H1 (cell line): ENCODE data around the gene GSG1L2. TPM values are rescaled to one million over a fixed set of nuclear protein-coding genes. Genes with fewer than 3 reads are reported as not detected.

ENCODE experiments used
- CTCF ChIA-PET: fragments of 300-600 bp; sonication (Branson Sonifier 250); formaldehyde crosslinking; loops from one replicate; lab custom pipeline; 2021; ENCODE audit not compliant: partially characterized antibody; lab: Charles Lee
- POLR2A ChIA-PET: fragments of 300-600 bp; sonication (Branson Sonifier 250); formaldehyde crosslinking; loops from one replicate; lab custom pipeline; 2021; ENCODE audit warnings: inconsistent platforms; ENCODE audit not compliant: partially characterized antibody; lab: Charles Lee
- DNase-seq, 2 experiments: peaks; one replicate each; pipeline versions ENCODE4 v3.0.0 to v3.0.0-alpha.2; 2010 to 2022; ENCODE audit warnings: low spot score in 2 of 2, low read depth in 1 of 2, mixed read lengths in 1 of 2
- FAIRE-seq: peaks from 2 replicates; lab custom pipeline; 2011; peaks lifted over from hg19 to GRCh38; lab: Jason Lieb, UNC
- H2AFZ ChIP-seq: 2 replicates; pipeline ENCODE4 v1.8.1; 2012; ENCODE audit warnings: low read length, inconsistent platforms
- H2AK5ac ChIP-seq: 2 replicates; pipeline ENCODE4 v1.6.1; 2013; ENCODE audit warnings: low read depth, low read length
- H2BK120ac ChIP-seq: replicated peaks from 2 replicates; pipeline ENCODE3; 2013; ENCODE audit warnings: low read depth, low read length, inconsistent platforms
- H2BK12ac ChIP-seq: 2 replicates; pipeline ENCODE4 v1.6.1; 2013; ENCODE audit warnings: low read depth, low read length
- H2BK15ac ChIP-seq: 2 replicates; pipeline ENCODE4 v1.6.1; 2013; ENCODE audit warnings: low read length
- H2BK20ac ChIP-seq: 2 replicates; pipeline ENCODE4 v1.6.1; 2013; ENCODE audit warnings: low read length
- H2BK5ac ChIP-seq: 2 replicates; pipeline ENCODE4 v1.6.1; 2013; ENCODE audit warnings: low read depth, low read length
- H3K14ac ChIP-seq: 2 replicates; pipeline ENCODE4 v1.6.1; 2013; ENCODE audit warnings: inconsistent platforms; ENCODE audit not compliant: insufficient read length
- H3K18ac ChIP-seq: 2 replicates; pipeline ENCODE4 v1.6.1; 2013; ENCODE audit warnings: low read length; ENCODE audit errors: extremely low read depth
- H3K23ac ChIP-seq: 2 replicates; pipeline ENCODE4 v1.6.1; 2013; ENCODE audit warnings: inconsistent platforms; ENCODE audit not compliant: insufficient read length
- H3K23me2 ChIP-seq: 2 replicates; pipeline ENCODE4 v1.6.1; 2013; ENCODE audit warnings: low read depth, low read length
- H3K27ac ChIP-seq: 2 replicates; pipeline ENCODE4 v1.6.1; 2011; ENCODE audit warnings: low read depth, low read length, inconsistent platforms
- H3K27me3 ChIP-seq, 4 experiments: replicated peaks in 1 of 4; 1 replicate in 1 of 4; 2 replicates in 3 of 4; pipeline versions ENCODE4 v1.6.1 to v1.8.1; 2011 to 2013; ENCODE audit warnings: low read length in 3 of 4, mild to moderate bottlenecking in 3 of 4, inconsistent platforms in 2 of 4, mixed read lengths in 2 of 4, moderate library complexity in 1 of 4; ENCODE audit not compliant: control insufficient read depth in 3 of 4, insufficient read depth in 3 of 4; ENCODE audit errors: extremely low read depth in 1 of 4
- H3K36me3 ChIP-seq, 4 experiments: 2 replicates each; pipeline versions ENCODE4 v1.6.1 to v1.8.1; 2011 to 2013; ENCODE audit warnings: mild to moderate bottlenecking in 4 of 4, low read length in 3 of 4, moderate library complexity in 2 of 4, control low read depth in 1 of 4, inconsistent platforms in 1 of 4; ENCODE audit not compliant: insufficient read depth in 4 of 4, control insufficient read depth in 2 of 4
- H3K4ac ChIP-seq: replicated peaks from 2 replicates; pipeline ENCODE3; 2013; ENCODE audit warnings: low read length, low read depth, mixed read lengths, inconsistent platforms; ENCODE audit not compliant: insufficient read length
- H3K4me1 ChIP-seq, 4 experiments: replicated peaks in 1 of 4; 1 replicate in 1 of 4; 2 replicates in 3 of 4; pipeline versions ENCODE4 v1.6.1 to v1.8.1; 2011 to 2013; ENCODE audit warnings: low read length in 3 of 4, inconsistent platforms in 2 of 4, mixed read lengths in 1 of 4; ENCODE audit not compliant: insufficient read depth in 4 of 4, control insufficient read depth in 3 of 4
- H3K4me2 ChIP-seq, 2 experiments: 2 replicates each; pipeline versions ENCODE4 v1.6.1 to v1.8.1; 2011 to 2013; ENCODE audit warnings: low read depth in 2 of 2, low read length in 2 of 2, control low read depth in 1 of 2, inconsistent platforms in 1 of 2, mild to moderate bottlenecking in 1 of 2; ENCODE audit not compliant: insufficient read depth in 1 of 2
- H3K4me3 ChIP-seq, 4 experiments: fragments of 200-600, 300-600 bp in 1 of 4; sonication (generic), shearing (Covaris generic), sonication (Bioruptor Twin) in 1 of 4; 2 replicates each; pipeline versions ENCODE4 v1.5.1 to v1.8.1; 2011 to 2016; ENCODE audit warnings: low read length in 4 of 4, low read depth in 3 of 4, control low read depth in 2 of 4, inconsistent platforms in 2 of 4, mild to moderate bottlenecking in 2 of 4, mixed read lengths in 1 of 4, moderate library complexity in 1 of 4; ENCODE audit not compliant: insufficient read depth in 2 of 4; ENCODE audit errors: extremely low read depth in 1 of 4
- H3K56ac ChIP-seq: replicated peaks from 2 replicates; pipeline ENCODE3; 2013; ENCODE audit warnings: low read depth, mild to moderate bottlenecking, mixed read lengths, low read length, inconsistent platforms; ENCODE audit not compliant: insufficient read length
- H3K79me1 ChIP-seq: 2 replicates; pipeline ENCODE4 v1.6.1; 2013; ENCODE audit warnings: low read depth, low read length, control low read depth
- H3K79me2 ChIP-seq, 2 experiments: 2 replicates each; pipeline versions ENCODE4 v1.6.1 to v1.8.1; 2012 to 2013; ENCODE audit warnings: low read length in 2 of 2, mild to moderate bottlenecking in 2 of 2, inconsistent platforms in 1 of 2; ENCODE audit not compliant: insufficient read depth in 2 of 2, control insufficient read depth in 1 of 2
- H3K9ac ChIP-seq, 4 experiments: replicated peaks in 1 of 4; 1 replicate in 1 of 4; 2 replicates in 3 of 4; pipeline versions ENCODE4 v1.6.1 to v1.8.1; 2011 to 2013; ENCODE audit warnings: low read depth in 3 of 4, low read length in 3 of 4, control low read depth in 2 of 4, mild to moderate bottlenecking in 2 of 4, moderate library complexity in 2 of 4, inconsistent platforms in 1 of 4; ENCODE audit errors: extremely low read depth in 1 of 4
- H3K9me3 ChIP-seq, 2 experiments: 2 replicates each; pipeline versions ENCODE4 v1.6.1 to v1.8.1; 2012 to 2013; ENCODE audit warnings: mild to moderate bottlenecking in 2 of 2, moderate library complexity in 2 of 2, control low read depth in 1 of 2, inconsistent platforms in 1 of 2, low read depth in 1 of 2, low read length in 1 of 2, mixed read lengths in 1 of 2; ENCODE audit not compliant: insufficient read depth in 2 of 2
- H4K20me1 ChIP-seq, 2 experiments: replicated peaks in 1 of 2; 2 replicates each; pipeline versions ENCODE3 to v1.8.1; 2011 to 2013; ENCODE audit warnings: inconsistent platforms in 2 of 2, low read length in 2 of 2, mild to moderate bottlenecking in 1 of 2; ENCODE audit not compliant: insufficient read depth in 2 of 2, control insufficient read depth in 1 of 2
- H4K5ac ChIP-seq: 2 replicates; pipeline ENCODE4 v1.6.1; 2013; ENCODE audit warnings: low read length, low read depth, mixed read lengths, inconsistent platforms; ENCODE audit not compliant: insufficient read length
- H4K8ac ChIP-seq: 2 replicates; pipeline ENCODE4 v1.8.0; 2013; ENCODE audit warnings: mild to moderate bottlenecking, moderate library complexity, low read length, inconsistent platforms; ENCODE audit not compliant: insufficient read depth; ENCODE audit errors: extremely low read depth
- H4K91ac ChIP-seq: replicated peaks from 2 replicates; pipeline ENCODE3; 2013; ENCODE audit warnings: low read length, mixed read lengths, inconsistent platforms; ENCODE audit not compliant: insufficient read length
- CBX8 ChIP-seq: fragments of 300-800, 300-1000 bp; sonication (generic); IDR thresholded peaks from 2 replicates; pipeline ENCODE4 v1.7.1; 2016; ENCODE audit warnings: low read depth, low read length, borderline replicate concordance
- GTF2F1 ChIP-seq: IDR thresholded peaks from 2 replicates; pipeline ENCODE4 v1.6.1; 2012; ENCODE audit warnings: low read depth, low read length, improper control_type of control experiment, borderline replicate concordance
- HDAC6 ChIP-seq: IDR thresholded peaks from one replicate; pipeline ENCODE4 v1.7.1; 2012; ENCODE audit warnings: low read depth, mild to moderate bottlenecking, inconsistent platforms, low read length, moderate library complexity
- KDM1A ChIP-seq: fragments of 200-600, 300-600 bp; sonication (generic); IDR thresholded peaks from 2 replicates; pipeline ENCODE4 v1.7.1; 2016; ENCODE audit warnings: mild to moderate bottlenecking, low read length, borderline replicate concordance
- MAFK ChIP-seq: IDR thresholded peaks from 2 replicates; pipeline ENCODE4 v1.6.1; 2012; ENCODE audit warnings: low read depth, mild to moderate bottlenecking, improper control_type of control experiment, low read length
- POLR2AphosphoS5 ChIP-seq: IDR thresholded peaks from 2 replicates; pipeline ENCODE4 v1.6.1; 2011; ENCODE audit warnings: low read depth, low read length
- RAD21 ChIP-seq, 2 experiments: IDR thresholded peaks in 1 of 2; conservative IDR thresholded peaks in 1 of 2; 2 replicates each; pipeline ENCODE4 v1.6.1; 2011; ENCODE audit warnings: low read depth in 2 of 2, low read length in 2 of 2, improper control_type of control experiment in 1 of 2, inconsistent platforms in 1 of 2, mild to moderate bottlenecking in 1 of 2, moderate library complexity in 1 of 2
- SRF ChIP-seq: IDR thresholded peaks from 2 replicates; pipeline ENCODE4 v1.6.1; 2011; ENCODE audit warnings: mild to moderate bottlenecking, low read depth, low read length, moderate library complexity
- SUZ12 ChIP-seq: fragments of 200-600 bp; sonication (generic); IDR thresholded peaks from 2 replicates; pipeline ENCODE4 v1.6.1; 2012; ENCODE audit warnings: mild to moderate bottlenecking, inconsistent platforms, low read length, moderate library complexity, mixed read lengths
- TAF1 ChIP-seq: IDR thresholded peaks from 2 replicates; pipeline ENCODE4 v1.6.1; 2011; ENCODE audit warnings: mild to moderate bottlenecking, low read depth, low read length
- TCF12 ChIP-seq: IDR thresholded peaks from 2 replicates; pipeline ENCODE4 v1.6.1; 2011; ENCODE audit warnings: low read depth, mild to moderate bottlenecking, low read length
- YY1 ChIP-seq: IDR thresholded peaks from 2 replicates; pipeline ENCODE4 v1.6.1; 2011; ENCODE audit warnings: low read depth, mild to moderate bottlenecking, low read length
- WGBS, 2 experiments: shearing (Covaris generic) in 1 of 2; methylation state at CpG; one replicate each; pipeline versions ENCODE4 v1.1.6 to v1.1.7; 2013 to 2015; ENCODE audit warnings: low lambda C conversion rate in 2 of 2, mixed read lengths in 2 of 2, inconsistent platforms in 1 of 2, low coverage in 1 of 2, missing lambda C conversion rate in 1 of 2; ENCODE audit not compliant: insufficient replicate concordance in 2 of 2, insufficient coverage in 1 of 2, insufficient read length in 1 of 2; ENCODE audit errors: extremely low coverage in 1 of 2, missing lambda C conversion rate in 1 of 2; 5-methylcytosine and 5-hydroxymethylcytosine counted together
- polyA plus RNA-seq, 7 experiments: library from polyadenylated mRNA; depleted of rRNA in 3 of 7; stranded (reverse) in 5 of 7; unstranded in 2 of 7; fragments of >200 nt in 5 of 7; fragments of 200-250 nt in 2 of 7; gene quantifications; 1 replicate in 5 of 7; 2 replicates in 1 of 7; 4 replicates in 1 of 7; pipeline versions ENCODE4 v1.2.1 to v1.2.3, GENCODE V29; 2011 to 2013; ENCODE audit warnings: missing spikeins in 2 of 7, mixed read lengths in 2 of 7
- total RNA-seq: library from RNA; stranded (reverse); fragmentation: NEBNext Ultra II Directional; extraction: Animal tissue kit (Norgen Biotek cat#: 25700); gene quantifications from 2 replicates; pipeline ENCODE4 v1.2.1, GENCODE V29; 2021
- TF ChIP-seq, protein P1 (sequence below): IDR thresholded peaks from 2 replicates; pipeline ENCODE4 v1.6.1; 2012; ENCODE audit warnings: inconsistent platforms
- TF ChIP-seq, protein P2 (sequence below): IDR thresholded peaks from 2 replicates; pipeline ENCODE4 v1.6.1; 2012; ENCODE audit warnings: inconsistent platforms

The GSG1L2 gene
- total and polyA plus RNA-seq, 2 of the 8 experiments (the other 6 are each of a cell fraction or from before 2014, with no cell fraction given): not detected

DNA sequence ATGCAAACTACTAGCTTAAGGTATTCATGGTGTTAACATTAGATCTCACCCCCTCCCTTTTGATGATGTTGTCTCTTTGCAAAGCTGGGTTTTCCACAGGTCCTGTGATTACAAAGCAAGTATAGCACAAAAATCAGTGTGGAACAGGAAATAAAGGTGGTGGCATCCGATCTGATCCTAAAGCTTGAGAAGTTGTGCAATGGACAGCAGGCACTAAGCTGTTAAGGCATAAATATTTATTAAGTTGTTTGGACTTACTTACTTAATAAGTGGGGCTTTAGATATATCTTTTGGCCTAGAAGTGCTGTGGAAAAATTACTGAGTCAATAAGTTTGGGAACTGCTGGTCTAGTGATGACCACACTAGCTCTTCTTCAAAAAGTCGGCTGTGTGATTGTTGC is 8.8 kb upstream of the GSG1L2 start:
- H3K27ac ChIP-seq: no peak overlapping the region
- no peaks in the 10 kb centered on the region for H4K20me1 ChIP-seq
- H4K5ac ChIP-seq: no peak overlapping the region
- H3K36me3 ChIP-seq: no peaks in the 10 kb centered on the region
- no peak overlapping the region for H4K91ac ChIP-seq
- no peaks in the 10 kb centered on the region for H3K9me3 ChIP-seq
- DNase-seq: no peak
- H3K4me1 ChIP-seq: peaks cover 0 to 2% (median 0%) of the 10 kb centered on the region in 4 experiments; a peak in 1 of 7 replicates
- ChIA-PET CTCF (interaction anchor here (0.8 to 2.2 kb wide), 3 partner anchors 9 to 105 kb away, joined by 3 to 7 read pairs (median 3); no protein-coding TSS in a partner anchor), POLR2A (no interaction called here)
- no peak overlapping the region for H4K8ac ChIP-seq
- no peak overlapping the region for H3K9ac ChIP-seq
- no peak overlapping the region for H2BK120ac ChIP-seq
- H3K4me2 ChIP-seq: no peak overlapping the region
- no peak overlapping the region for H3K14ac ChIP-seq
- 94% methylated on average over 2 of the region's 2 CpGs; no CpG with 5 or more reads in 1 of the 2 experiments for WGBS, 2 experiments
- H3K4ac ChIP-seq: no peak overlapping the region
- H2BK20ac ChIP-seq: no peak overlapping the region
- no peak overlapping the region for H3K4me3 ChIP-seq
- H3K18ac ChIP-seq: no peak overlapping the region
- no peaks in the 10 kb centered on the region for H3K79me1 ChIP-seq
- no peak for FAIRE-seq
- no peaks in the 10 kb centered on the region for H3K23me2 ChIP-seq
- no peak overlapping the region for H2AK5ac ChIP-seq
- no peak overlapping the region for H3K56ac ChIP-seq
- H2BK5ac ChIP-seq: no peak overlapping the region
- no peak overlapping the region for H2BK15ac ChIP-seq
- H2BK12ac ChIP-seq: no peak overlapping the region
- no peaks in the 10 kb centered on the region for H3K79me2 ChIP-seq
- H3K23ac ChIP-seq: no peak overlapping the region
- no peak overlapping the region for H2AFZ ChIP-seq
- no peaks in the 10 kb centered on the region for H3K27me3 ChIP-seq
- TF ChIP-seq TCF12 (no peak), TAF1 (no peak), YY1 (no peak), RAD21 (IDR thresholded peaks at IDR 0.05 in 1 of 2, conservative IDR thresholded peaks at IDR 0.05 in 1 of 2; ENCODE audit: low read depth in 2 of 2, low read length in 2 of 2) (no peak), SRF (no peak), HDAC6 (no peak), POLR2AphosphoS5 (no peak), CBX8 (no peak), KDM1A (no peak), MAFK (no peak), SUZ12 (no peak), GTF2F1 (no peak)
- TF ChIP-seq, protein P1, sequence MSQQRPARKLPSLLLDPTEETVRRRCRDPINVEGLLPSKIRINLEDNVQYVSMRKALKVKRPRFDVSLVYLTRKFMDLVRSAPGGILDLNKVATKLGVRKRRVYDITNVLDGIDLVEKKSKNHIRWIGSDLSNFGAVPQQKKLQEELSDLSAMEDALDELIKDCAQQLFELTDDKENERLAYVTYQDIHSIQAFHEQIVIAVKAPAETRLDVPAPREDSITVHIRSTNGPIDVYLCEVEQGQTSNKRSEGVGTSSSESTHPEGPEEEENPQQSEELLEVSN: no peak
- TF ChIP-seq, protein P2, sequence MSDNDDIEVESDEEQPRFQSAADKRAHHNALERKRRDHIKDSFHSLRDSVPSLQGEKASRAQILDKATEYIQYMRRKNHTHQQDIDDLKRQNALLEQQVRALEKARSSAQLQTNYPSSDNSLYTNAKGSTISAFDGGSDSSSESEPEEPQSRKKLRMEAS: no peak
